ENCODE measurements around the gene USH2A.
A peak's percentile ranks its signal among the peaks of the same experiment; 100 is the strongest.

DNA sequence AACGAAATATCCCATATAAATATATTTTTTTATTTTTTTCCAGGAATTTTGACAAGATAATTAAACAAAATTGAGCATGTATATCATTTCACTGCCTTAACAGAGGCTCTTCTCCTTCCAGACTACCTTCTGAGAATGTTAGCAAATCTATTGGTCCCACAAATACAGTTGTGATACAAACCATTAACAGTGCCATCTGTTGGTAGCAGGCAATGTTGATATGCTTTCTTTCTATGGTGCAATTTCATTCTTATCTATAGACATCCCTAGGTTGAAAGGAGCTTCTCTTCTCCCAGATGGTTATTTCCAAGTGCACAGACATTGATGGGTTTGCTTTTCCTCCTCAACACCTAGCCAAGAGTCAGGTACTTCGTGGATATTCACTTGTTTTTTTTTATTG lies 303.6 kb downstream of the USH2A start:
- peak; percentile 35; the same call in 1 of the 2 replicates for TF ChIP-seq RAD21 (IDR thresholded peaks at IDR 0.05; ENCODE audit: low read depth)
- no peak for TF ChIP-seq TAF1 (IDR thresholded peaks at IDR 0.05; ENCODE audit: low read depth)
- no peak for TF ChIP-seq MAX (IDR thresholded peaks at IDR 0.05)
- TF ChIP-seq FOXM1 (IDR thresholded peaks at IDR 0.05; ENCODE audit: borderline replicate concordance, low read depth): no peak
- no peak for TF ChIP-seq REST (IDR thresholded peaks at IDR 0.05; ENCODE audit: low read depth)
- no peak for TF ChIP-seq EGR1 (IDR thresholded peaks at IDR 0.05)
- TF ChIP-seq CEBPB (IDR thresholded peaks at IDR 0.05): no peak
- no peak for TF ChIP-seq EP300 (IDR thresholded peaks at IDR 0.05; ENCODE audit: borderline replicate concordance)
- TF ChIP-seq TCF12 (IDR thresholded peaks at IDR 0.05; ENCODE audit: low read depth): no peak
